ENCODE data around the gene IL1RAPL1. TPM values are rescaled to one million over a fixed set of nuclear protein-coding genes. Genes with fewer than 3 reads are reported as not detected.

Gene IL1RAPL1
- total and polyA plus RNA-seq, 2 experiments from 2014 or later, result 0.18 to 0.49 TPM

- no peak for TF ChIP-seq ZNF462 (CRISPR knock-in tag; IDR thresholded peaks at IDR 0.05)
- no peak for TF ChIP-seq CREB1 (CRISPR knock-in tag; IDR thresholded peaks at IDR 0.05; ENCODE audit: low read depth)
- no peak for TF ChIP-seq POLR2AphosphoS5 (IDR thresholded peaks at IDR 0.05; ENCODE audit: low read depth)
- no peak for TF ChIP-seq STAT1 (IDR thresholded peaks at IDR 0.05; ENCODE audit: unreplicated experiment)
- no peak for TF ChIP-seq EZH2phosphoT487 (IDR thresholded peaks at IDR 0.05; ENCODE audit: unreplicated experiment)
These were observed 832.7 kb downstream of the IL1RAPL1 start (continued) for GRCh38 chrX:29419774-29420553.

- Histone ChIP-seq H3F3A (replicated peaks; ENCODE audit: low read depth) (no peaks in the 10 kb centered on the region), H3K36me3 (ENCODE audit: insufficient read depth) (no peaks in the 10 kb centered on the region), H3K4me2 (peak overlapping the region; percentile 19; the same call in 1 of the 2 replicates), H4K20me1 (replicated peaks; ENCODE audit: insufficient read depth) (no peaks in the 10 kb centered on the region), H3K4me1 (ENCODE audit: insufficient read depth) (peaks cover 15% of the 10 kb centered on the region; the same call in 1 of the 2 replicates), H3K27ac (ENCODE audit: low read depth) (no peak overlapping the region), H3K4me3 (no peak overlapping the region), H3K9me2 (ENCODE audit: insufficient read depth) (no peaks in the 10 kb centered on the region), H3K27me3 (ENCODE audit: insufficient read depth) (peaks cover 44% of the 10 kb centered on the region), H3K79me2 (replicated peaks; ENCODE audit: insufficient read depth) (no peaks in the 10 kb centered on the region), H2AFZ (no peak overlapping the region)
- Mint-ChIP-seq H3K27ac (no peak overlapping the region), H3K4me3 (no peak overlapping the region), H3K4me1 (peaks cover 19% of the 10 kb centered on the region), H3K36me3 (ENCODE audit: low read depth) (peaks cover 2% of the 10 kb centered on the region; the same call in 1 of the 3 replicates), H3K9me3 (peaks cover 2% of the 10 kb centered on the region; the same call in 2 of the 3 replicates), H3K27me3 (ENCODE audit: insufficient read depth, low read depth, poor library complexity) (peaks cover 27% of the 10 kb centered on the region)
- DNase-seq (ENCODE audit: low spot score) (peak; percentile 6), ATAC-seq (peak; percentile 68)
- no peak for TF ChIP-seq EZH2phosphoT487 (IDR thresholded peaks at IDR 0.05; ENCODE audit: unreplicated experiment)
- no peak for TF ChIP-seq STAT1 (IDR thresholded peaks at IDR 0.05; ENCODE audit: unreplicated experiment)
- no peak for TF ChIP-seq NANOG (IDR thresholded peaks at IDR 0.05; ENCODE audit: borderline replicate concordance)
- TF ChIP-seq REST (IDR thresholded peaks at IDR 0.05; ENCODE audit: unreplicated experiment), result no peak
- no peak for TF ChIP-seq POLR2AphosphoS5 (IDR thresholded peaks at IDR 0.05; ENCODE audit: low read depth)
- TF ChIP-seq CTCF (conservative IDR thresholded peaks at IDR 0.05; ENCODE audit: low read depth in 2 of 2), result no peak
These were observed 834.8 kb downstream of the IL1RAPL1 start for GRCh38 chrX:29422034-29422433.

All from GM23338 (cell line).